ENCODE measurements around the gene BCL7A. TPM values are rescaled to one million over a fixed set of nuclear protein-coding genes. Genes with fewer than 3 reads are reported as not detected.

Gene BCL7A
- total and polyA plus RNA-seq, 10 of the 15 experiments (the other 5 are each of a cell fraction or from before 2014, with no cell fraction given) = 0.37 to 17.2 (median 11.7) TPM

- 72% methylated on average over 19 of the region's 19 CpGs for WGBS (ENCODE audit: insufficient coverage, insufficient replicate concordance, low lambda C conversion rate, missing lambda C conversion rate)
- no peaks in the 10 kb centered on the region for H4K20me1 ChIP-seq (ENCODE audit: control insufficient read depth, insufficient read depth)
- H3K36me3 ChIP-seq (ENCODE audit: control insufficient read depth in 2 of 2, insufficient read depth in 2 of 2, low read length in 1 of 2) = no peaks in the 10 kb centered on the region
- no peak overlapping the region for H3K27ac ChIP-seq (ENCODE audit: control insufficient read depth, insufficient read depth)
- in situ Hi-C loops (cut with MboI) = no loop called here
- POLR2A ChIA-PET = no interaction called here
- no peaks in the 10 kb centered on the region for H3K79me2 ChIP-seq (ENCODE audit: control insufficient read depth, insufficient read depth, low read length)
- H3K27me3 ChIP-seq (replicated peaks in 1 of 2; ENCODE audit: control insufficient read depth in 2 of 2, insufficient read depth in 2 of 2, low read length in 1 of 2) = peaks cover 0 to 4% of the 10 kb centered on the region in 2 experiments; a peak in 2 of 4 replicates
- H3K4me2 ChIP-seq (ENCODE audit: control insufficient read depth, insufficient read depth) = no peak overlapping the region
- H3K9ac ChIP-seq (ENCODE audit: control insufficient read depth, insufficient read depth, low read length) = no peak overlapping the region
- FAIRE-seq (no peak), ATAC-seq (no peak), DNase-seq (ENCODE audit: low read depth, low spot score) (no peak)
- RAD21 ChIA-PET (ENCODE audit: unreplicated experiment) = interaction anchor here (0.6 kb wide), 1 partner anchor 24 kb away, joined by 3 read pairs; no protein-coding TSS in a partner anchor
- H3K9me3 ChIP-seq (replicated peaks; ENCODE audit: control insufficient read depth, insufficient read depth, low read length) = peaks cover 3% of the 10 kb centered on the region
- CTCF ChIA-PET = no interaction called here
- intact Hi-C loops (cut with micrococcal nuclease; ENCODE audit: unreplicated experiment) = no loop called here
- SMC1A ChIA-PET (ENCODE audit: uncharacterized antibody, unreplicated experiment) = interaction anchor here (1.0 kb wide), 1 partner anchor 17 kb away, joined by 3 read pairs; no protein-coding TSS in a partner anchor
- 0 out of 2 replicates have a peak, but pooled peaks cover 8% of the 10 kb centered on the region for H3K4me1 ChIP-seq (ENCODE audit: control insufficient read depth, insufficient read depth, low read length)
- no peak overlapping the region for H3K4me3 ChIP-seq
- no peak overlapping the region for H2AFZ ChIP-seq (ENCODE audit: control insufficient read depth, low read depth, low read length)
- BruUV-seq (replicated peaks) = no TSS peak
- TF ChIP-seq RUNX3 (IDR thresholded peaks at IDR 0.05; ENCODE audit: low read length) = peak; percentile 18; the same call in 1 of the 2 replicates
- no peak for TF ChIP-seq HDAC2 (IDR thresholded peaks at IDR 0.05)
Observed at GRCh38 chr12:122013791-122014590, 7.7 kb upstream of the BCL7A start.

- H3K9me3 ChIP-seq (replicated peaks; ENCODE audit: control insufficient read depth, insufficient read depth, low read length) = peaks cover 5% of the 10 kb centered on the region
- no peak overlapping the region for H3K9ac ChIP-seq (ENCODE audit: control insufficient read depth, insufficient read depth, low read length)
- no peak for FAIRE-seq
- no peak overlapping the region for H2AFZ ChIP-seq (ENCODE audit: control insufficient read depth, low read depth, low read length)
- intact Hi-C loops (cut with micrococcal nuclease; ENCODE audit: unreplicated experiment) (no loop called here), in situ Hi-C loops (cut with MboI) (no loop called here)
- ATAC-seq = no peak
- H3K4me2 ChIP-seq (ENCODE audit: control insufficient read depth, insufficient read depth) = no peak overlapping the region
- H3K27ac ChIP-seq (ENCODE audit: control insufficient read depth, insufficient read depth) = no peak overlapping the region
- no peaks in the 10 kb centered on the region for H4K20me1 ChIP-seq (ENCODE audit: control insufficient read depth, insufficient read depth)
- H3K4me3 ChIP-seq = no peak overlapping the region
- 0 out of 2 replicates have a peak, but pooled peaks cover 3% of the 10 kb centered on the region for H3K4me1 ChIP-seq (ENCODE audit: control insufficient read depth, insufficient read depth, low read length)
- ChIA-PET CTCF (no interaction called here), SMC1A (ENCODE audit: uncharacterized antibody, unreplicated experiment) (no interaction called here), POLR2A (no interaction called here), RAD21 (ENCODE audit: unreplicated experiment) (no interaction called here)
- 0 out of 4 replicates have a peak, but pooled peaks cover 0 to 1% of the 10 kb centered on the region in 2 experiments for H3K27me3 ChIP-seq (replicated peaks in 1 of 2; ENCODE audit: control insufficient read depth in 2 of 2, insufficient read depth in 2 of 2, low read length in 1 of 2)
- H3K79me2 ChIP-seq (ENCODE audit: control insufficient read depth, insufficient read depth, low read length) = no peaks in the 10 kb centered on the region
- no TSS peak for BruUV-seq (replicated peaks)
- 70% methylated on average over 5 of the region's 5 CpGs for WGBS (ENCODE audit: insufficient coverage, insufficient replicate concordance, low lambda C conversion rate, missing lambda C conversion rate)
- DNase-seq (ENCODE audit: low read depth, low spot score) = no peak
- H3K36me3 ChIP-seq (ENCODE audit: control insufficient read depth in 2 of 2, insufficient read depth in 2 of 2, low read length in 1 of 2) = no peaks in the 10 kb centered on the region
- TF ChIP-seq NR2C1 (IDR thresholded peaks at IDR 0.05) = no peak
- TF ChIP-seq ATF3 (IDR thresholded peaks at IDR 0.05; ENCODE audit: borderline replicate concordance, extremely low read depth, low read depth, low read length) = no peak
- TF ChIP-seq CUX1 (IDR thresholded peaks at IDR 0.05; ENCODE audit: insufficient replicate concordance, low read depth, low read length) = no peak
- no peak for TF ChIP-seq RB1 (IDR thresholded peaks at IDR 0.05; ENCODE audit: borderline replicate concordance)
- no peak for TF ChIP-seq CREM (IDR thresholded peaks at IDR 0.05; ENCODE audit: low read depth)
- TF ChIP-seq CREB1 (IDR thresholded peaks at IDR 0.05; ENCODE audit: low read depth) = no peak
- no peak for TF ChIP-seq RUNX3 (IDR thresholded peaks at IDR 0.05; ENCODE audit: low read length)
Observed at GRCh38 chr12:122014781-122015180, 6.9 kb upstream of the BCL7A start.

All from GM12878 (cell line).